ENCODE measurements around the gene ABHD10.

DNA sequence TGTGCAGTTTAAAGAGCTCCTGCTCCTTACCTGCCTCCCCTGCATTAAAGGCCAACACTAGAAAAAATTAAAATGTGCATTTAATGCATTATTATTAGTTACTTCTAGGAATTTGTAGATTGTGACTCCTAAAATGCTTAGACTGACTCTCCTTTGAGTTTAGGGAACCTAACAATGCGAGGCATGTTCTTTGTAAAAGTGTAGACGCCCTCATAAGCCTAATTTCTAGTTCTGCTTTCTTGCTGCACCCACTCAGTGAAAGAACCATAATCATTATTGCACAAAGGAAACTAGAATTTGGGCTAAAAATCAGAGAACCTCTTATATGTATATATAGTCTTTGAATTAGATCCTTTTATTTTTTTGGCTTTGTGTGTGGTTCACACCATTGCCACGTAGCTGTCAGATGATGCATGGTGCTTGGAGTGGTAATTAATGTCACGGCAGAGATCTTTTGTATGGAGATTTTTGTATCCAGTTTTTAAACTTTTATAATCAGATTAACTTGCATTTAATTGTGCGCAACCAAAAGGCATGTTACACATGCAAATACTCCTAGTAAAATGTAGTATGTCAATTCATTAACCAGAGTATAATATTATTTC lies 710 bp downstream of the ABHD10 start:
- TF ChIP-seq, protein P1, sequence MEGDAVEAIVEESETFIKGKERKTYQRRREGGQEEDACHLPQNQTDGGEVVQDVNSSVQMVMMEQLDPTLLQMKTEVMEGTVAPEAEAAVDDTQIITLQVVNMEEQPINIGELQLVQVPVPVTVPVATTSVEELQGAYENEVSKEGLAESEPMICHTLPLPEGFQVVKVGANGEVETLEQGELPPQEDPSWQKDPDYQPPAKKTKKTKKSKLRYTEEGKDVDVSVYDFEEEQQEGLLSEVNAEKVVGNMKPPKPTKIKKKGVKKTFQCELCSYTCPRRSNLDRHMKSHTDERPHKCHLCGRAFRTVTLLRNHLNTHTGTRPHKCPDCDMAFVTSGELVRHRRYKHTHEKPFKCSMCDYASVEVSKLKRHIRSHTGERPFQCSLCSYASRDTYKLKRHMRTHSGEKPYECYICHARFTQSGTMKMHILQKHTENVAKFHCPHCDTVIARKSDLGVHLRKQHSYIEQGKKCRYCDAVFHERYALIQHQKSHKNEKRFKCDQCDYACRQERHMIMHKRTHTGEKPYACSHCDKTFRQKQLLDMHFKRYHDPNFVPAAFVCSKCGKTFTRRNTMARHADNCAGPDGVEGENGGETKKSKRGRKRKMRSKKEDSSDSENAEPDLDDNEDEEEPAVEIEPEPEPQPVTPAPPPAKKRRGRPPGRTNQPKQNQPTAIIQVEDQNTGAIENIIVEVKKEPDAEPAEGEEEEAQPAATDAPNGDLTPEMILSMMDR (IDR thresholded peaks at IDR 0.05; ENCODE audit: low read length), result no peak; the same call in 1 of the 2 replicates
- no peak for TF ChIP-seq EZH2 (optimal IDR thresholded peaks at IDR 0.05; ENCODE audit: low read depth, low read length)
